ENCODE results near the gene SRGAP3.
A peak's percentile ranks its signal among the peaks of the same experiment; 100 is the strongest.

SRGAP3 gene

GRCh38 chr3:9223672-9224071, 25.8 kb downstream of the SRGAP3 start:
- no peak for DNase-seq

GRCh38 chr3:9222956-9223639, 26.3 kb downstream of the SRGAP3 start:
- no peak for DNase-seq

DNA sequence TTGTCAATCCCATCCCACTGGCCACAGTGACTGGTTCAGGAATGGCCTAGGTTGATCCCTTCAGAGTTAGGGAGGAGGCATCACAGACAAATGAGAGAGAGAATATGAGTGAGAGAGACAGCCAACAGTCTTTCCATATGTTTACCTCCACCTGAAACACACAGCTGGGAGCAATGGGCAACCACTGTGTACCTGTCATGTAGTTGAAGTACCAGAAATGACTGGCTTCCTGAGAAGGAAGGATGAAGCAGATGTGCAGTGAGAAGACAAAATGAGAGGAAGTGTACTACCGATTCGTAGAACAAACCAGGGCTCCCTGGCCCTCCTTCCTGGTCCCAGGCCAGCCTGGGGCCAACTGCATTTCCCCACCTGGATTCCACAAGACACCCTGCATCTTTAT, 27.4 kb downstream of the SRGAP3 start:
- no peak for DNase-seq

DNA sequence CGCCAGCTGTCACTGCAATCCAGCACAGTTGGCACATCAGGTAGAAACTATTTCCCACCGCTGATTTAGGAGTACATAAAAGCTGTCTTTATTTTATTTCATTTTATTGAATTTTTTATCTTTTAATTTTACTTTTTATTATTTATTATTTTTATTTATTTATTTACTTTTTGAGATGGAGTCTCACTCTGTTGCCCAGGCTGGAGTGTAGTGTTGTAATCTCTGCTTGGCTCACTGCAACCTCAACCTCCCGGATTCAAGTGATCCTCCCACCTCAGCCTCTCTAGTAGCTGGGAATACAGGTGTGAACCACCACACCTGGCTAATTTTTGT, 31.0 kb downstream of the SRGAP3 start:
- DNase-seq = no peak

GRCh38 chr3:9217784-9218513, 31.5 kb downstream of the SRGAP3 start:
- DNase-seq = no peak

DNA sequence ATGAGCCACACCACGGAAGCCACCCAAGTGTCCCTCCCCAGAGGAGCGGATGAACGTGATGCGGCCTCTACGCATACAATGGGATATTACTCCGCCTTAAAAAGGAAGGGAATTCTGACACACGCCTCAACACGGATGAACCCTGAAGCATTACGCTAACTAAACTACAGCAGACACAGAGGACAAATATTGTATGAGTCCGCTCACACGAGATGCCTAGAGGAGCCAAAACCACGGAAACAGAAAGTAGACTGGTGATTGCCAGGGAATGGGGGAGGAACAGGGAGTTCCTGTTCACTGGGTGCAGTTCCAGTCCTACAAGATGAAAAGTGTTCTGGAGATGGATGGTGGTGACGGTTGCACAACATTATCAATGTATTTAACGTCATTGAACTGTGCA, 32.7 kb downstream of the SRGAP3 start:
- peak; percentile 31 for DNase-seq

DNA sequence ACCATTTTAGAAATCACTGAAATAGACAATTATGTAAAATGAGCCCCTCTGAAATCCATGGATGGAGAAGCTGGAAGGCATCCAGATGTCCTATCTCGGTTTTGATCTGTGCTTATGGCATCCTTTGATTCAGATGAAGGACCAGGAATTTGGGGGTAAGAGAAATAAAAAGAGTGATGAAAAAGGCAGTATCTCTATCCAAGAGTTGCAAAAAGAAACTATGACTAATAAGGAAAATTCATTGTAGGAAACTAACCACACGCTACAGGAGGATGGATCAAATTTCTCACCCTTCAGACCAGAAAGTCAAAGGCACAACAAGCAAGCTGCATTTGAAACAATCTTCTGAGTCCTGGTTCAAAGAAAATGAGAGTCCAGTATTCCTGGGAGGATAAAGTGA, 34.8 kb downstream of the SRGAP3 start:
- peak; percentile 72 for DNase-seq

DNA sequence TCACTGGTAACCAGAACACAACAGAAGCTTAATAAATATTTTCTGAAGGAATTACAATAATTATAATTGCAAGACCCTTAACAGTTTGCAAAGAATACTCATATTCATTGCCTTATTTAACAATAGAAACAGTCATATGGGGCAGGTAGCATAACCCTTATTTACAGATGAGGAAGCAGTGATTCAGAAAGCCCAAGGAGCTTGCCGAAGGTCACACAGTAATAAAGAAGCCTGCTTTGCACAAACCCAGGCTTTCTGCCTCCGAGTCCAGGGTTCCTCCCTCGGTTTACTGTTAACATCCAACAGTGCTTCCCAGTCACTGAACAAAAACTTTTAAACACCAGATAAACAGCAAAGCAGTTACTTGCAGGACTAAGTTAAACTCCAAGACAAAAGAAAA, 35.3 kb downstream of the SRGAP3 start:
- no peak for DNase-seq

DNA sequence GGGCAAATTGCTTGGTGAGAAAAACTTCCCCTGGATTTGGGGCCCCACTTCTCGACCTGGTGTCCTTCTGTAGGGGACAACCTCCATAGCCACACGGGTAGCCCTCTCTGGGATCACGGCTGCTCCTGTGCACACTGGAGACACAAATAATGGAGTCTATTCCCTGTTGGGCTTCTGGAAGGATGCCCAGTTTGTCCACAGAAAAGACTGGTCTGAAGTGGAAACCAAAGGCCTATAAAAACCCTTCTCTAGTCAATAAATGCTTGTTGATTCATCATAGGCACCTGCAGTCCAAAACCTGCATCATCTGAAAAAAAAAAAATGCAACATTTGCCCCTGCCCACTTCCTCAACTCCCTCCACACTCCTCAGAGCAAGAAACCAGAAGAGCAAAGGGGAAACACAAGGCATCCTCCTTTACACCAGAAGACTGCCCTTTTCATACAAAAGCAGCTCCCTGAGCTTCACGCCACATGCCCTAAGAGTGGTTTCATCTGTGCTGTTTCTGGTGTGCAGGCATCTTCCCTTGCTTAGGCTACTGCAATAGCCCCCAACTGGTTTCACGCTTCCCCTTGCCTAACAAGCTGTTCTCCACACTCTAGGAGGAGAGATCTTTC, 36.3 kb downstream of the SRGAP3 start:
- DNase-seq = no peak

- peak; percentile 94 for DNase-seq
Measured at GRCh38 chr3:9211155-9211950, 38.1 kb downstream of the SRGAP3 start.

DNA sequence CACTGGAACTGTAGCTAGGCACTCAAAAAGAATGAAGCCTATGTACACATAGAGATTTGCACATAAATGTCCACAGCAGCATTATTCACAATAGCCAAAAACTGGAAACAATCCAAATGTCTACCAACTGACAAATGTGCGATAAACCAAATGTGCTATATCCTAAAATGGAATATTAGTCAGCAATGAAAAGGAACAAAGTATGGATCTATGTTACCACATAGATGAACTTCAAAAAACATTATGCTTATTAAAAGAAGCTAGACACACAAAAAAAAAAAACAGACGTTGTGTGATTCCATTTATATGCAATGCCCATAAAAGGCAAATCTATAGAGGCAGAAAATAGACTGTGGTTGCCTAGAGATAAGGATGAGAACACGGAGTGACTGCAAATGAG, 39.7 kb downstream of the SRGAP3 start:
- DNase-seq = no peak

DNA sequence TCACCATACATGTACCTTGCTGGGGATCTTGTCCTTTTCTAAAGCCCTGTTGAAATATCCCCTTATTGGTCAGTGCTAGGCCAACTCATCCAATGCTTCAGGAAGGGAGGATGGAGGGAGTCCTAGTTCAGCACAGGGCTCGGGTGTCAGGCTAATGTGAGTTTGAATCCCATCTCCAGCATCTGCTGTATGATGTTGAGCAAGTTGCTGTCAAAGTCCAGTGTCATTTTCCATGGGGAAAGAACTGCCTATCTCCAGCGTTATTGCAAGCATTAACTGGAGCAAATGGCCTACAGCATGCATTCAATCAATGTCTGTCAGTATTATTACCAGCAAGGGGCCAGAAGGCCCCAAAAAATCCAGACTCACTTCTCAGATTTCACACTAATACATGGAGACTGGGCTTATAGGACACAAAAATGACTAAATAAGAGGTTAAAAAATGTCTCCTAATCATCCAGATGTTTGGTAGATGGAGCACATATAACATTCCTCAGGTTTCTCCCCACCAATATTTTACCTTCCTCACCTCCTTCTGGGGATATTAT, 40.8 kb downstream of the SRGAP3 start:
- no peak for DNase-seq

GRCh38 chr3:9207116-9207763, 42.2 kb downstream of the SRGAP3 start:
- no peak for DNase-seq

GRCh38 chr3:9206287-9206686, 43.2 kb downstream of the SRGAP3 start:
- no peak for DNase-seq

DNA sequence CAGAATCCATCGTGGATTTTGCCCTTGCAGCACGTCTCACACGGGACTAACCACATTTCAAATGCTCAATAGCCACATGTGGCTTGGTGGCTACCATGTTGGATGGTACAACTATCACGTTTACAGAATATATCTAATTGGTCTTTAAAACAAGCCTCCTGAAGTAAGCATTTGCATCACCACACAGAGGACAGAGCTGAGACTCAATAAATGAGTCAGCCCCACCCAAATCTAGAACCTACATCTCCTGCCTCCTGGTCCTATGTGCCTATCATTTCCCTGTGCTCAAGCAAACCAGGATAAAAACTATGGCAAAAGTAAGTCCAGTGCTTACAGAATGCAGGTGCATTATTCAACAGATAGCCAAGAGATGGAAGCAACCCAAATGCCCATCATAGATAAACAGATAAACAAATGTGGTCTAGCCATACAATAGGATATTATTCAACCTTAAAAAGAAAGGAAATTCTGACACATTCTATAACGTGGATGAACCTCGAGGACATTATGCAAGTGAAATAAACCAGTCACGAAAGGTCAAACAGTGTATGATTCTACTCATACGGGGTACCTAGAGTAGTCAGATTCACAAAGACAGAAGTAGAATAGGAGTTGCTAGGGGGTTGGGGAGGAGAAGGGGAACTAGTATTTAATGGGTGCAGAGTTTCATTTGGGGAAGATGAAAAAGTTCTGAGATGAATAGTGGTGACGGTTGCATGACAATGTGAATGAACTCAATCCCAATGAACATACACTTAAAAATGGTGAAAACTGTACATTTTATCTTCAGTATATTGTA, 43.9 kb downstream of the SRGAP3 start:
- DNase-seq = no peak

DNA sequence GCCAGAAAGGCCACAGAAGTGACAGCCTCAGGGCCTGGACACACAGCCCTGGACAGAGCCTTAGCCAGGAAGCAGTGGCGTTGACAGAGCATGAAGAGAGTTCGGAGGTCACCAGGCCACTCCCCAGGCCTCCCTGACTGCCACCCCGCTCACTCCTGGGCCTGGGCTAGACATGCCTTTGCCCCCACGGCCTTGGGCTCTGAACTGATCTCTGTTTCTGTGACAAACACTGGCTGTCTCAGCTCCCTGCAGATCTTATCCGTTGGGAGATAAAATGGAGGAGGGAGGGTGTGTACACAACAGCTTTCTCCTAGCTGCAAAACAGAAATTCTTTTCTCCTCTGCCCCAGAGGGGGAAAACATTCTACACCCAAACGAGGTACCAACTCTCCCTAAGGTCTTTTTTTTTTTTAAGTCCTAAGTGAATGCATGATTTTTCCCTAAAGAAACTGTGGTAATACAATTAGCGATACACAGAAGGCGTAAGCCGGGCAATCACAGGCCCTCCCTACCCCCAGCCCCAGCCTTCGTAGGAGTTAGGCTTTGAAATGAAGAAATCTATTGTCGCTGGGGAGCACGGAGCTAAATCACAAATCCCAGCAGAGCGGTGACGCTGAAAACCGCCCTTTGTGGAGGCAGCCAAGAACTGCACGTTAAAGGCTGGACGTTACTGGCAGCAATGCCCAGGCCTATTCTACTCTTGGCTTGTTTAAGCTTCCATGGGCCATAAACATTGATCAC, 45.0 kb downstream of the SRGAP3 start:
- no peak for DNase-seq

- DNase-seq = no peak
Measured at GRCh38 chr3:9203317-9203716, 46.1 kb downstream of the SRGAP3 start.

DNA sequence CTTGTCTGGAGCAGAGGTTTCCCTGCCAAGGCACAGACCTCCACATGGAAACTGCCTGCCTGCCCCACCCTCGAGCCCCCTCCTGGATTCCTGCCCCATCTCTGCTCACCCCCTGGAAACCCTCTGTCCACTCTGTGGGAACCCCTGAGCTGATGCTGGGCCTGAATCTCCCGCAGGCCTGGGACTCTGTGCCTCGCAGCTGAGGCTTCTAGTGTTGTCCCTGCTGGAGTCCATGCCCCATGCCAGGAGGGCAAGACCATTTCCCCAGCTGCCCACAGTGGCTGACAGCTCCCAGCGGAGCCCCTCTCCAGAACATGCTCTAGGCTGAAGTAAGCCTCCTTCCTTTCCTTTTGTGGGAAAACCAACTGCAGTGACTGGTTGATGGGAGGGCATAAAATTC, 46.9 kb downstream of the SRGAP3 start:
- DNase-seq = no peak

GRCh38 chr3:9201955-9202354, 47.5 kb downstream of the SRGAP3 start:
- no peak for DNase-seq

GRCh38 chr3:9201266-9201665, 48.2 kb downstream of the SRGAP3 start:
- peak; percentile 64 for DNase-seq

DNA sequence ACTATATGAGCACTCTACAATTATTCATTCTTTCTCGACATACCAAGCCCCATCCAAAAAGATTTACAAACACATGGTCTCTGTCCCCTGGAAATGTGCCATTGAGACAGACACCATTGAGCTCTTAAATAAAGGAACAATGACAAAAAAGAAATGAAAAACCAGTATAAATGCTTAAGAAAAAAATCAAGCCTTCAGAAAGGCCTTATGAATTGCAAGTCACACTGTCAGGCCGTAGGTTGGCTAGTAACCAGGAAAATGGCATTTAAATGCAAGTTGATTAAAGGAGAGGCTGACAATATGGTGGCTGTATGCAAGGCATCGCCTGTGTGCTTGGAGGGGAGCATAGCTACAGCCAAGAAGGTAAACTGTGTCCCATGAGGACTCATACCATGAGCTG, 49.7 kb downstream of the SRGAP3 start:
- no peak for DNase-seq

All from fibroblast of skin of abdomen (primary cell).